ENCODE results near the gene ALS2. TPM values are rescaled to one million over a fixed set of nuclear protein-coding genes. Genes with fewer than 3 reads are reported as not detected.
A peak's percentile ranks its signal among the peaks of the same experiment; 100 is the strongest.
"Not testable (repeated sequence)": the region's sequence is repeated elsewhere in the genome, so short reads cannot be mapped to it uniquely, and the experiment has no call there.

ALS2 gene
- total RNA-seq = 36.5 TPM
- long read RNA-seq, full-length matches to known transcripts = 17 of 31 reads
- long read RNA-seq, partial matches to known transcripts = 8 of 31 reads
- long read RNA-seq, other reads (novel, unspliced or antisense) = 6 of 31 reads

- DNase-seq (ENCODE audit: low spot score) = peak; percentile 98
- intact Hi-C loops (cut with DNase I) = loop anchor here (5.0 kb wide), 1 partner anchor 251 kb away; the partner anchor contains the start of gene FZD7
Observed at GRCh38 chr2:201780674-201781493, at the start of gene ALS2. Gene ALS2, minus strand, starts transcription at chr2:201780933. Its CDS starts 12,048 bp downstream, at chr2:201768885.

DNA sequence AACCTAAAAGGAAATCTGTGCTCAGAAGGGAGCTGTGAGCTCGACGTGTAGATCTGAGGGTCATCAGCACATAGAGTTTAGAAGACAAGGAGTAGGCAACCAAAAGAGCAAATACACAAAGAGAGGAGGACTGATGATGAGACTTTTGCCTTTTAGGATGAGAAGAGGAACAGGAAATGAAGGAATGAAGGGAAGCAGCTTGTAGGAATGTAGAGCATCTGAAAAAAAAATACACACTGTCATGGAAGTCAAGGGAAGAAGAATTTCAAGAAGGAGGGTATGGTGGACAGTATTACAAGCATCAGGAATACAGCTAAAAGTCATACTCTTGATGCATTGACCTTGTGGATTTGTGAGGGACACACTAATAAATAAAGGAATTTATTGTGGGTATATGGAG lies 47.5 kb upstream of the ALS2 start:
- no peak for DNase-seq (ENCODE audit: low spot score)
- intact Hi-C loops (cut with DNase I) = no loop called here

GRCh38 chr2:201827621-201828020 lies 46.9 kb upstream of the ALS2 start:
- intact Hi-C loops (cut with DNase I) = no loop called here
- DNase-seq (ENCODE audit: low spot score) = no peak

GRCh38 chr2:201824212-201824611 lies 43.5 kb upstream of the ALS2 start:
- intact Hi-C loops (cut with DNase I) = no loop called here
- no peak for DNase-seq (ENCODE audit: low spot score)

DNA sequence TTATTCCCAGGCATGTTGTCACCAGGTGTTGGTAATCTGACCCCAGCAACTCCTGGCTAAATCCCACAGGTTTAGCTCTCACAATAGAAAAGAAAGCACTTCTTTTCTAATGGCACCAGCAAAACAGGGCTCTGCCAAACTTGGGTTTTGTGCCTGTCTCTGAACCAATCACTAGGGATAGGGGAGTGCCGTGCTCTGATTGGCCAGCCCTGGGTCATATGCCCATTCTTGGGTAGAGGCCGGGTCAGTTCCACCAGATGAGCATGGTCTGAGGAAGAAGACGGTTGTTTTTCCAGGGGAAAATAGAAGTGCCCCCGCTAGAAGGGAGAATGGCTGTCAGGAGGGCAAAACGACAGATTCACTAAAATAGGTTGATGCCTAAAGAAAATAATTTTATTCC lies 40.3 kb upstream of the ALS2 start:
- intact Hi-C loops (cut with DNase I) = no loop called here
- no peak for DNase-seq (ENCODE audit: low spot score)

- DNase-seq (ENCODE audit: low spot score) = no peak
- intact Hi-C loops (cut with DNase I) = no loop called here
Observed at GRCh38 chr2:201820383-201821007, 39.8 kb upstream of the ALS2 start.

GRCh38 chr2:201816657-201817575 lies 36.2 kb upstream of the ALS2 start:
- intact Hi-C loops (cut with DNase I) = no loop called here
- no peak for DNase-seq (ENCODE audit: low spot score)

DNA sequence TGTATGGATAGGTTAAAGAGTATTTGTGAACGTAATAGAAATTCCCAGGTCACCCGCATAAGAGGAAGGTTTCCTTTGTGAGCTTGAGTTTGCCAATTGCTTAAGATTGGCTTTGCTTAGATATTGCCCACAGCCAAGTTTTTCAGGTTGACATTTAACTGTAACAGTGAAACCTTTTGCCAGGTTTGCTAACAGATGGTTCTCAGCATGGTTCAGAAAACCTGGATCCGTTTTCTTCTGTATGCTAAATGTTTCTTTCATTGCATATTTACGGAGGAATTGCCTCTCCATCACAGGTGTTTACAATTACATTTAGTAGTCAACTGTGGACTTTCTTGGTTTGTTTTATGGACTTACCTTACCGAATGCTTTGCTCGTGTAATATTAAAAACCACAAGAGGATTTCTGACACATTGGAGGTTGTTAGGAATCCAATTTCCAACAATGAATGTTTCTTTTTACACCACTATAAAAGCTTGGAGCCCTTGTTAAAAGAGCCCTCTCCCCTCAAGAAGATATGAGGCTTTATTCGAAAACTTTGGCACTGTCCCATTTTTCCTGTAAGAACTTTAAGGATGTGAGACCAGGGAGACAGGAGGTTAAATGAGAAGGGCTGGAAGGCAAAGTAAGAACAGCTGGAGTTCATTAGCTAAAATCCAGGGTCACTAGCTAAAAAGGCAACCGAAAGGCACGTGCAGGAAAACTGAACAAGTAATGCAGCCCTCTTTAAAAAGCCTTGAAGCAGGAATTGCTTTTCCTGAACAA lies 33.4 kb upstream of the ALS2 start:
- intact Hi-C loops (cut with DNase I) = no loop called here
- DNase-seq (ENCODE audit: low spot score) = no peak

GRCh38 chr2:201810604-201811003 lies 29.9 kb upstream of the ALS2 start:
- intact Hi-C loops (cut with DNase I); DNase-seq (ENCODE audit: low spot score): not testable (repeated sequence)

DNA sequence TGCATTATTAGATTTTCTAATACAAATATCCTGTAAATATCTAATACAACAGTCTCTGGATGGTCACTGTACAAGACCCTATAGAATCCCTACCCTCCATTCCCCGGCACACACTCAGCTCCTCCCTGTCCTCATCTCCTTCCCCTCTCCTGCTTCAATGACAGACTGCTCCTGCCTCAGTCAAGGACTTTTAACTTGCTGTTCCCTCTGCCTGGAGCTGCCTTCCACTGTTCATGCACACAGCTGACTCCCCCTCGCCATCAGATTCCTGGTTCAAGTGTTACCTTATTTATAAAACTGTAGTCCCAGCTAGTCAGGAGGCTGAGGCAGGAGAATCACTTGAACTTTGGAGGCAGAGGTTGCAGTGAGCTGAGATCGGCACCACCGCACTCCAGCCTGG lies 28.9 kb upstream of the ALS2 start:
- intact Hi-C loops (cut with DNase I) = no loop called here

GRCh38 chr2:201808027-201808426 lies 27.3 kb upstream of the ALS2 start:
- intact Hi-C loops (cut with DNase I) = no loop called here
- DNase-seq (ENCODE audit: low spot score) = no peak

More for the DNA sequence above, 28.9 kb upstream of the ALS2 start:
- DNase-seq (ENCODE audit: low spot score) = no peak

DNA sequence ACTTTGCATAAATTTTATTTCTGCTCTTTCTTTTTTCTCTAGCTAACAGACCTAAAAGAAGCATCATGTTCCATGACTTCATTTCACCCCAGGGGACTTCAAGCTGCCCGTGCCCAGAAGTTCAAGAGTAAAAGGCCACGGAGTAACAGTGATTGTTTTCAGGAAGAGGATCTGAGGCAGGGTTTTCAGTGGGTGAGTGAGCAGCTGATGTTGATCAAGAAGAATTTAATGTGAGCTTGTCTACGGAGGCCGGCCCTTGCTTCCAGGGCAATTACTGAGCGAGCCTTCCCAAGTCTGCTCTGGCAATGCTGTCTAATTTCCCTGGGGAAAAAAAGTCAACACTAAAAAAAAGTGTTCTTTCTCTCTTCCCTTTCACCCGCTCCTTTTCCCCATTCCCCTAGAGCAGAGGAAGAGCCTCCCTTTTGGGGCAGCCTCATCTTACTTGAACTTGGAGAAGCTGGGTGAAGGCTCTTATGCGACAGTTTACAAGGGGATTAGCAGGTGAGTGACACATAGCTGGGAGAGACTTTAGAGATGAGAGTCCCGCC lies 26.8 kb upstream of the ALS2 start:
- intact Hi-C loops (cut with DNase I) = no loop called here
- DNase-seq (ENCODE audit: low spot score) = no peak

DNA sequence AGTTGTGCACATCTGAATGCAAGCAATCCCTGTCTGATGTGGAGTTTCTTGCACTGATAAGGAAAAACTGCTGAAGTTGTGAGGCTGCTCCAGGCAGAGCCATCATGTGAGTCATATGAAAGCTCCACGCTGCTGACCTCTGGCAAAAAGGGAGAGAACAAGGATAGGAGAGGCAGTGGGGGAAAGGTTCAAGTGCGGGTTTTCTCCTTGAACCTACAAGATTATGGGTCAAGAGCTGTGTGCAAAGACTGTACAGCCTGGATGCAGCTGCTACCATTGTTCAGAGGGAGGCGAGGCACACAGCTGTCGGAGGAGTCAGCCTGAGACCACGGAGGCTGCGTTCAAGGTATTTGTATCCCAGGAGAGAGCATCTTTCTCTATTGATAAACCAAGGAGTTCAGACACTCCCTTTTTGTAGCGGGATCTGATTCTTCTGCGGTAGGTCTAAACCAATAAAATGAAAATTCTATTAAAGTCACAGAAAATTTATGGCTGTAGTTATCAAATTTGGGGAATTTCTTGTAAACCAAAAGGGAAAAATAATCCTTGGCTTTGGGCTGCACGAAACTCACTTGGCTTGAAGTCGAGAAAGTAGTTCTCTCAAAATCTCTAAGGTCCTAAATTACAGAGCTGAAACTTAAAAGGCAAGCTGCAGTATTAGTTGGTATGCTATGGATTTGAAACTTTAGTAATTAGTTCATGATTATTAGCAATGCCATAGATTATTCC lies 25.9 kb upstream of the ALS2 start, which contains the start of gene CDK15:
Gene CDK15, plus strand, starts transcription at position 96 of the 729 bp plus-strand sequence. Its CDS starts 128 bp downstream, at position 224.
- intact Hi-C loops (cut with DNase I) = no loop called here
- no peak for DNase-seq (ENCODE audit: low spot score)

GRCh38 chr2:201798914-201799285 lies 18.2 kb upstream of the ALS2 start:
- DNase-seq (ENCODE audit: low spot score) = not testable (repeated sequence)
- intact Hi-C loops (cut with DNase I) = loop anchor here (5.0 kb wide), 1 partner anchor 63 kb away; no protein-coding TSS in a partner anchor

GRCh38 chr2:201798252-201798913 lies 17.6 kb upstream of the ALS2 start:
- DNase-seq (ENCODE audit: low spot score) = no peak
- intact Hi-C loops (cut with DNase I) = loop anchor here (5.0 kb wide), 1 partner anchor 64 kb away; no protein-coding TSS in a partner anchor

DNA sequence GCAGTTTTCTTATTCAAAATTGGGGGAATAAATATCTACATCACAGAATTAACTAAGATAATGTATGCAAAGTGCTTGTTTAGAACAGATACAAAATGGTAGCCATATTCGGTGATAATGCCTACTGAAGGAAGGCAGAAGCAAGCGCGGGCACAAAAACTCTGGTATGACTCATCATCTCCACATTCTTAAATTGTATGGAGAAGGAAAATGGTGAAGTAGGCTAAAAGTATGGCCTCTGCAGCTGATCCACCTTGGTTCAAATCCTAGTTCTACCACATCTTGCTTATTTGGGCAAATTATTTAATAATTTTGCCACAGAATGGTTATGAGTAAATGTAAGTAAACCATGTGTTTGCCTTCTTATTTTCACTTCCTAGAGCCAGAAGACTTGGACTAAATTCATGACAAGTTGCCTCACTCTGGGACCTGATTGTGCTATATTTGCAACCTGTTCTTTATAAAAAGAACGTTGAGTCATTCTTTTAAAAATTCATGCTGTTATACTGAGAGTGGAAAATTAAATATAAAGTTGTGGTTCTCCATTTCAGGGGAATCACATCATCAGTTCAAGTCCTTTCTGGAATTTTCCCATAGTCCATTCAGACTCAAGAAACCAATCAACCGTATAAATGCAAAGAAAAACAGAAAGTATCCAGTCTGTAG lies 16.6 kb upstream of the ALS2 start:
- no peak for DNase-seq (ENCODE audit: low spot score)
- intact Hi-C loops (cut with DNase I) = loop anchor here (5.0 kb wide), 1 partner anchor 65 kb away; no protein-coding TSS in a partner anchor

- intact Hi-C loops (cut with DNase I) = loop anchor here (1.0 to 5.0 kb wide), 2 partner anchors 66 to 383 kb away; no protein-coding TSS in a partner anchor
- no peak for DNase-seq (ENCODE audit: low spot score)
Observed at GRCh38 chr2:201796478-201796865, 15.7 kb upstream of the ALS2 start.
